GM12878 (cell line): ENCODE measurements around the gene ZNF574. TPM values are rescaled to one million over a fixed set of nuclear protein-coding genes. Genes with fewer than 3 reads are reported as not detected.

ENCODE experiments used
- ATAC-seq: fragments of 200-7000 bp; cut with Tn5 transposase; 3 replicates; pipeline ENCODE4 v1.9.1; 2020; ENCODE audit warnings: mild to moderate bottlenecking, moderate library complexity
- BruUV-seq: library from RNA; stranded (reverse); fragments of 400-500 nt; replicated peaks from 2 replicates; lab custom pipeline; 2021; lab: Mats Ljungman, UMichigan
- CTCF ChIA-PET: fragments of 300-600 bp; sonication (Branson Sonifier 250); formaldehyde crosslinking; extraction: SDS; loops from one replicate; lab custom pipeline; 2021; ENCODE audit warnings: inconsistent platforms; lab: Yijun Ruan, JAX
- POLR2A ChIA-PET: fragments of 350-600 bp; formaldehyde crosslinking; extraction: SDS; loops from one replicate; lab custom pipeline; 2021; ENCODE audit warnings: inconsistent platforms; lab: Charles Lee
- RAD21 ChIA-PET: fragments of 300-600 bp; sonication (Branson Sonifier 250); formaldehyde crosslinking; loops from one replicate; lab custom pipeline; 2023; ENCODE audit warnings: antibody characterized with exemption; ENCODE audit not compliant: unreplicated experiment; lab: Charles Lee
- SMC1A ChIA-PET: fragments of 300-600 bp; sonication (Branson Sonifier 250); formaldehyde crosslinking; loops from one replicate; lab custom pipeline; 2023; ENCODE audit not compliant: unreplicated experiment, uncharacterized antibody; lab: Charles Lee
- DNase-seq: peaks from one replicate; pipeline ENCODE4 v3.0.0-alpha.2; 2011; ENCODE audit warnings: low read depth, low spot score
- FAIRE-seq: peaks from 3 replicates; lab custom pipeline; 2011; peaks lifted over from hg19 to GRCh38; lab: Jason Lieb, UNC
- H2AFZ ChIP-seq: 2 replicates; pipeline ENCODE4 v1.6.0; 2011; ENCODE audit warnings: low read depth, low read length, control low read depth; ENCODE audit not compliant: control insufficient read depth
- H3K27ac ChIP-seq: 2 replicates; pipeline ENCODE4 v1.5.1; 2011; ENCODE audit warnings: control low read depth; ENCODE audit not compliant: control insufficient read depth, insufficient read depth
- H3K27me3 ChIP-seq, 2 experiments: replicated peaks in 1 of 2; 2 replicates each; pipeline versions ENCODE4 v1.6.0 to v1.6.1; 2011; ENCODE audit warnings: low read length in 1 of 2; ENCODE audit not compliant: control insufficient read depth in 2 of 2, insufficient read depth in 2 of 2
- H3K36me3 ChIP-seq, 2 experiments: 2 replicates each; pipeline ENCODE4 v1.5.1; 2011; ENCODE audit warnings: low read length in 1 of 2; ENCODE audit not compliant: control insufficient read depth in 2 of 2, insufficient read depth in 2 of 2
- H3K4me1 ChIP-seq: 2 replicates; pipeline ENCODE4 v1.6.1; 2011; ENCODE audit warnings: mild to moderate bottlenecking, low read length, moderate library complexity, mixed read lengths; ENCODE audit not compliant: control insufficient read depth, insufficient read depth
- H3K4me2 ChIP-seq: 2 replicates; pipeline ENCODE4 v1.6.0; 2011; ENCODE audit warnings: control low read depth; ENCODE audit not compliant: control insufficient read depth, insufficient read depth
- H3K4me3 ChIP-seq: fragments of 200-600 bp; sonication (generic); 2 replicates; pipeline ENCODE4 v1.5.1; 2016
- H3K79me2 ChIP-seq: 2 replicates; pipeline ENCODE4 v1.6.0; 2011; ENCODE audit warnings: low read length; ENCODE audit not compliant: control insufficient read depth, insufficient read depth
- H3K9ac ChIP-seq: 2 replicates; pipeline ENCODE4 v1.8.0; 2011; ENCODE audit warnings: low read length, control low read depth, mixed read lengths; ENCODE audit not compliant: control insufficient read depth, insufficient read depth
- H3K9me3 ChIP-seq: replicated peaks from 3 replicates; pipeline ENCODE4 v1.5.1; 2011; ENCODE audit warnings: mild to moderate bottlenecking, low read length; ENCODE audit not compliant: control insufficient read depth, insufficient read depth
- H4K20me1 ChIP-seq: 2 replicates; pipeline ENCODE4 v1.6.0; 2011; ENCODE audit not compliant: control insufficient read depth, insufficient read depth
- BCL3 ChIP-seq: IDR thresholded peaks from 2 replicates; pipeline ENCODE4 v1.6.1; 2011; ENCODE audit warnings: borderline replicate concordance, low read depth, mild to moderate bottlenecking, moderate library complexity, low read length; ENCODE audit not compliant: insufficient read depth, poor library complexity, severe bottlenecking
- CBX5 ChIP-seq: sonication (generic); IDR thresholded peaks from 2 replicates; pipeline ENCODE4 v1.6.1; 2016; ENCODE audit warnings: low read depth, moderate library complexity, mild to moderate bottlenecking, inconsistent platforms
- CHD1 ChIP-seq: IDR thresholded peaks from 2 replicates; pipeline ENCODE4 v1.6.1; 2012; ENCODE audit warnings: low read depth, low read length, improper control_type of control experiment
- EGR1 ChIP-seq, 2 experiments: IDR thresholded peaks; 1 replicate in 1 of 2; 2 replicates in 1 of 2; pipeline ENCODE4 v1.6.1; 2011 to 2012; ENCODE audit warnings: low read depth in 2 of 2, low read length in 2 of 2, borderline replicate concordance in 1 of 2, mild to moderate bottlenecking in 1 of 2, moderate library complexity in 1 of 2
- GATAD2B ChIP-seq: fragments of 450-650 bp; conservative IDR thresholded peaks from 2 replicates; pipeline ENCODE4 v1.6.1; 2017; ENCODE audit warnings: low read depth, mild to moderate bottlenecking, moderate library complexity
- IKZF2 ChIP-seq, 2 experiments: fragments of 450-650 bp; IDR thresholded peaks; 2 replicates each; pipeline ENCODE4 v1.6.1; 2017; ENCODE audit warnings: mild to moderate bottlenecking in 2 of 2, moderate library complexity in 2 of 2
- NR2C1 ChIP-seq: fragments of 450-650 bp; IDR thresholded peaks from 2 replicates; pipeline ENCODE4 v1.6.1; 2017; ENCODE audit warnings: antibody characterized with exemption, mild to moderate bottlenecking, moderate library complexity
- PML ChIP-seq: IDR thresholded peaks from 2 replicates; pipeline ENCODE4 v1.6.1; 2012; ENCODE audit warnings: low read length, inconsistent platforms
- RBBP5 ChIP-seq: fragments of 200-600 bp; sonication (generic); conservative IDR thresholded peaks from 2 replicates; pipeline ENCODE4 v1.6.1; 2016
- RFX5 ChIP-seq: IDR thresholded peaks from 2 replicates; pipeline ENCODE4 v1.6.1; 2011; ENCODE audit warnings: low read depth, low read length, improper control_type of control experiment
- SIN3A ChIP-seq: IDR thresholded peaks from 2 replicates; pipeline ENCODE4 v1.6.1; 2012; ENCODE audit warnings: low read depth, low read length, improper control_type of control experiment
- SP1 ChIP-seq: IDR thresholded peaks from one replicate; pipeline ENCODE4 v1.6.1; 2011; ENCODE audit warnings: low read depth, low read length
- SPI1 ChIP-seq: IDR thresholded peaks from 2 replicates; pipeline ENCODE4 v1.6.1; 2011; ENCODE audit warnings: low read depth, mild to moderate bottlenecking, low read length, moderate library complexity, borderline replicate concordance; ENCODE audit not compliant: insufficient read depth
- TARDBP ChIP-seq: IDR thresholded peaks from 2 replicates; pipeline ENCODE4 v1.6.1; 2016; ENCODE audit warnings: borderline replicate concordance
- TCF7 ChIP-seq: IDR thresholded peaks from 2 replicates; pipeline ENCODE4 v1.6.1; 2014; ENCODE audit warnings: antibody characterized with exemption, borderline replicate concordance
- USF2 ChIP-seq: IDR thresholded peaks from 2 replicates; pipeline ENCODE4 v1.6.1; 2011; ENCODE audit warnings: low read depth, low read length, improper control_type of control experiment, borderline replicate concordance
- YY1 ChIP-seq: IDR thresholded peaks from 2 replicates; pipeline ENCODE4 v1.6.1; 2011; ENCODE audit warnings: low read depth, mild to moderate bottlenecking, low read length
- ZNF207 ChIP-seq: fragments of 450-650 bp; IDR thresholded peaks from 2 replicates; pipeline ENCODE4 v1.6.1; 2014; ENCODE audit warnings: antibody characterized with exemption, mild to moderate bottlenecking, borderline replicate concordance
- ZZZ3 ChIP-seq: IDR thresholded peaks from 2 replicates; pipeline ENCODE4 v1.6.1; 2011; ENCODE audit warnings: low read depth; ENCODE audit not compliant: control insufficient read depth, insufficient read length
- WGBS: methylation state at CpG from one replicate; pipeline ENCODE4 v1.1.6; 2016; ENCODE audit warnings: low lambda C conversion rate; ENCODE audit not compliant: insufficient replicate concordance, insufficient coverage; ENCODE audit errors: missing lambda C conversion rate; 5-methylcytosine and 5-hydroxymethylcytosine counted together
- in situ Hi-C: fragments of 300-500 bp; cut with MboI; formaldehyde crosslinking; loops from 9 replicates; pipeline ENCODE4 v1.14.3; 2018; ENCODE audit warnings: mixed read lengths
- intact Hi-C: fragments of 100-400 bp; cut with micrococcal nuclease; formaldehyde crosslinking; loops from one replicate; pipeline ENCODE4 v1.14.2; 2022; ENCODE audit not compliant: unreplicated experiment
- polyA plus RNA-seq, 11 experiments: library from polyadenylated mRNA; depleted of rRNA in 4 of 11; unstranded in 6 of 11; stranded (reverse) in 5 of 11; fragments of >200 nt; fragmentation: Nextera tagmentation in 4 of 11; fragmentation: Illumina TruSeq in 1 of 11; extraction: Ambion mirVana in 4 of 11; extraction: Trizol in 1 of 11; gene quantifications; 1 replicate in 1 of 11; 2 replicates in 10 of 11; pipeline versions ENCODE4 v1.2.1 to v1.2.3, GENCODE V29; 2011 to 2016; ENCODE audit warnings: inconsistent platforms in 2 of 11, missing spikeins in 2 of 11, low read depth in 1 of 11
- total RNA-seq, 4 experiments: library from RNA; depleted of rRNA in 3 of 4; stranded (reverse); fragments of >200 nt in 3 of 4; fragmentation: Illumina TruSeq in 1 of 4; extraction: Trizol in 1 of 4; gene quantifications; 2 replicates each; pipeline versions ENCODE4 v1.2.1 to v1.2.3, GENCODE V29; 2013 to 2021

ZNF574 gene
- total and polyA plus RNA-seq, 10 of the 15 experiments (the other 5 are each of a cell fraction or from before 2014, with no cell fraction given) = 0.32 to 25.6 (median 11.4) TPM

- in situ Hi-C loops = no loop called here
- no peak for DNase-seq
- 99% methylated on average over 4 of the region's 5 CpGs for WGBS
- ChIA-PET CTCF (no interaction called here), POLR2A (no interaction called here), RAD21 (no interaction called here), SMC1A (no interaction called here)
- H3K36me3 ChIP-seq = peaks cover 30 to 34% of the 10 kb centered on the region in 2 experiments
- no peaks in the 10 kb centered on the region for H3K79me2 ChIP-seq
- no peak overlapping the region for H3K4me3 ChIP-seq
- no peak overlapping the region for H3K4me2 ChIP-seq
- intact Hi-C loops = no loop called here
- H3K9ac ChIP-seq = no peak overlapping the region
- H3K4me1 ChIP-seq = peaks cover 1% of the 10 kb centered on the region
- no TSS peak for BruUV-seq
- no peak for FAIRE-seq
- no peak overlapping the region for H2AFZ ChIP-seq
- no peaks in the 10 kb centered on the region for H4K20me1 ChIP-seq
- H3K27ac ChIP-seq = no peak overlapping the region
- ATAC-seq = no peak
- no peaks in the 10 kb centered on the region for H3K9me3 ChIP-seq
- TF ChIP-seq TCF7 (no peak), NR2C1 (no peak), CBX5 (no peak), ZZZ3 (no peak), TARDBP (no peak)
- H3K27me3 ChIP-seq = no peaks in the 10 kb centered on the region
These were observed 21.5 kb downstream of the ZNF574 start for GRCh38 chr19:42097461-42097860.

DNA sequence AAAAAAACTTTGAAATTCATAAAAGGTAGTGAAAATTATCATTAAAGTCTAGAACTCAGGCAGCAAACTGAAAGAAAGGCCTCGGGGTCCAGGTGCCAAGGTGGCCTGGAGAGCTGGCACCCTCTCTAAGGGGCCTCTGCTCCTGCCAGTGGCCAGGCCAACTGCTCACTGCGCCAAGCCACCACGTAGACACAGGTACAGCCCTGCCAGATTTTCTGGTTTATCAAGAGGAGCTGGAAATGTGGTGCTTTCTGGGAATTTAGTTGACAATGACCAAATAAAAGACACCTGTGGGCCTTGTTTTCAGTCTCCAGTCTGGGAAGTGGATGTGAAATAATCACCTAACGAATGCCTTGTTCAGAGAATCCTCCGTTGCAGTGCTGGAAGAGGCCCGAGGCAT lies 22.8 kb downstream of the ZNF574 start:
- POLR2A ChIA-PET = no interaction called here
- no peak for TF ChIP-seq IKZF2 (IDR thresholded peaks at IDR 0.05)
- no peak for TF ChIP-seq CHD1
- no peak for TF ChIP-seq EGR1 (IDR thresholded peaks at IDR 0.05; ENCODE audit: borderline replicate concordance in 1 of 2, low read depth in 2 of 2, low read length in 2 of 2)
- no peak for TF ChIP-seq ZNF207
- no peak for TF ChIP-seq RFX5
- TF ChIP-seq PML = no peak
- TF ChIP-seq RBBP5 = no peak
- no peak for TF ChIP-seq GATAD2B
- TF ChIP-seq SPI1 = no peak
- TF ChIP-seq USF2 = no peak
- no peak for TF ChIP-seq BCL3
- TF ChIP-seq SP1 = no peak
- TF ChIP-seq YY1 = no peak
- no peak for TF ChIP-seq SIN3A

More for the DNA sequence above, 22.8 kb downstream of the ZNF574 start:
- Histone ChIP-seq H4K20me1 (no peaks in the 10 kb centered on the region), H3K4me1 (no peaks in the 10 kb centered on the region), H3K9ac (no peak overlapping the region), H3K4me3 (no peak overlapping the region), H3K27me3 (no peaks in the 10 kb centered on the region), H2AFZ (no peak overlapping the region), H3K4me2 (no peak overlapping the region), H3K9me3 (no peaks in the 10 kb centered on the region), H3K36me3 (peaks cover 31% of the 10 kb centered on the region in 2 experiments), H3K27ac (no peak overlapping the region), H3K79me2 (no peaks in the 10 kb centered on the region)
- ChIA-PET CTCF (interaction anchor here (0.6 to 1.1 kb wide), 2 partner anchors 10 to 15 kb away, joined by 3 read pairs; no protein-coding TSS in a partner anchor), SMC1A (interaction anchor here (1.0 kb wide), 1 partner anchor 16 kb away, joined by 3 read pairs; no protein-coding TSS in a partner anchor), RAD21 (no interaction called here)
- ATAC-seq (no peak), DNase-seq (no peak), FAIRE-seq (no peak)
- in situ Hi-C loops (no loop called here), intact Hi-C loops (no loop called here)
- WGBS = 100% methylated on average over 6 of the region's 6 CpGs
- no TSS peak for BruUV-seq
